ENCODE results near the gene SLC23A2.

DNA sequence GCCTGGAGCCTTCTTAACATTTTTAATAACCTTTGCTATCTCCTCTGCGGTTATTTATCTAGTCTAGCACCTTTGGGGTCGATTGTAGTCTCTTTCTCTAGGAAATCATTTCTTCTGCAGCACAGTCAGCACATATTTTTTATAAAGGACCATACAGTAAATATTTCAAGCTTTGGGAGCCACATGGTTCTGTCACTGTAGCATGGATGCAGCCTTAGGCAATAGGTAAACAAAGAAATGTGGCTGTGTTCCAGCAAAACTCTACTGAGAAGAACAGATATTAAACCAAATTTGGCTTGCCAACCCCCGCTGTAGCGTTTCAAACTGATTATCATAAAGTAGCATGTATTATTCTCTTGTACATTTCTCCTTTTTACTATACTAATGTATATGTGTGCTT is 95.7 kb downstream of the SLC23A2 start:
- TF ChIP-seq POLR2A (IDR thresholded peaks at IDR 0.05): no peak
- TF ChIP-seq CTCF (IDR thresholded peaks at IDR 0.05): no peak
- no peak for TF ChIP-seq EP300 (IDR thresholded peaks at IDR 0.05)

All from suprapubic skin (tissue), 3 donors.